ACC112 (cell line): ENCODE measurements around the gene CCDC181.

Experiments
- H2AFZ ChIP-seq: fragments of 200-600 bp; sonication (generic); one replicate; pipeline ENCODE4 v1.6.0; 2017; ENCODE audit warnings: antibody characterized with exemption, low read length; ENCODE audit not compliant: unreplicated experiment
- H3K27ac ChIP-seq: fragments of 200-600 bp; sonication (generic); 2 replicates; pipeline ENCODE4 v1.5.1; 2014; ENCODE audit warnings: low read depth, mild to moderate bottlenecking, antibody characterized with exemption, low read length, moderate library complexity
- H3K27me3 ChIP-seq: fragments of 200-600 bp; sonication (generic); 2 replicates; pipeline ENCODE4 v1.6.1; 2014; ENCODE audit warnings: mild to moderate bottlenecking, antibody characterized with exemption, low read length, moderate library complexity, mixed read lengths; ENCODE audit not compliant: insufficient read depth
- H3K36me3 ChIP-seq: fragments of 200-600 bp; sonication (generic); 2 replicates; pipeline ENCODE4 v1.6.1; 2016; ENCODE audit warnings: mild to moderate bottlenecking, antibody characterized with exemption, low read length, moderate library complexity, mixed read lengths; ENCODE audit not compliant: insufficient read depth
- H3K4me1 ChIP-seq: fragments of 200-600 bp; sonication (generic); one replicate; pipeline ENCODE4 v1.6.1; 2016; ENCODE audit warnings: low read length, mixed read lengths; ENCODE audit not compliant: insufficient read depth, unreplicated experiment, control insufficient read depth
- H3K4me3 ChIP-seq: fragments of 200-600 bp; sonication (generic); 2 replicates; pipeline ENCODE4 v1.5.1; 2014; ENCODE audit warnings: mild to moderate bottlenecking, low read depth, low read length
- H3K79me2 ChIP-seq: fragments of 200-600 bp; sonication (generic); one replicate; pipeline ENCODE4 v1.6.0; 2016; ENCODE audit warnings: low read length; ENCODE audit not compliant: control insufficient read depth, unreplicated experiment, insufficient read depth

CCDC181 gene

DNA sequence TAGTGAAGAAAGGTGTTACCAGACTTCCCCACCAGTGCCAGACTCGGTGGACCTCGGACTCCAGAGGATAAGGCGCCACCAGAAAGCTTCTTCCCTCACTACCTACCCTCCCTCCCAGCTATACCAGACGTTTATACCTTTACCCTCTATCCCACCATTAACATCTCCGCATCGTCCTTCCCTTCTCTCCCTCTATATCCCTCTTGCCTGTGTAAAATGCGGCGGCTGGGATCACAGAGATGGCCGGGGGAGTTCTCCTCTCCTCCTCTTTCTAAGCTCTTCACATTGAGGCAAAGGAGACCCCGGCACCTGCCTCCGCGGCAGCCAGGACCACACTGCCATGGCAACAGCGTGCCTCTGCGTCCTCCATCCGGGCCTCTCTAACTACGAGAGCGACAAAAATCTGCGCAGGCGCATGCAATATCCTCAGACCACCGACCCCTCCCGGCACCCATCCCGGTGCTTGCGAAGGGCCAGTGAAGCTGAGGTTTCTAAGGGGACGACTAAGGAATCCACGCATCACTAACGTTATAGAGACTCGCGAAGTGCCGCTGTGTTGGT lies at the start of gene CCDC181:
TSS of gene CCDC181 (minus strand) at position 394 of the 561 bp plus-strand sequence. CDS start 2,547 bp downstream, outside the sequence.
- Histone ChIP-seq H3K79me2 (no peaks in the 10 kb centered on the region), H3K27me3 (peaks cover 54% of the 10 kb centered on the region), H3K4me1 (peaks cover 11% of the 10 kb centered on the region), H3K27ac (no peak within 1 kb of the TSS), H3K36me3 (no peaks in the 10 kb centered on the region), H3K4me3 (peak within 1 kb of the TSS; percentile 80), H2AFZ (peak within 1 kb of the TSS; percentile 97)

DNA sequence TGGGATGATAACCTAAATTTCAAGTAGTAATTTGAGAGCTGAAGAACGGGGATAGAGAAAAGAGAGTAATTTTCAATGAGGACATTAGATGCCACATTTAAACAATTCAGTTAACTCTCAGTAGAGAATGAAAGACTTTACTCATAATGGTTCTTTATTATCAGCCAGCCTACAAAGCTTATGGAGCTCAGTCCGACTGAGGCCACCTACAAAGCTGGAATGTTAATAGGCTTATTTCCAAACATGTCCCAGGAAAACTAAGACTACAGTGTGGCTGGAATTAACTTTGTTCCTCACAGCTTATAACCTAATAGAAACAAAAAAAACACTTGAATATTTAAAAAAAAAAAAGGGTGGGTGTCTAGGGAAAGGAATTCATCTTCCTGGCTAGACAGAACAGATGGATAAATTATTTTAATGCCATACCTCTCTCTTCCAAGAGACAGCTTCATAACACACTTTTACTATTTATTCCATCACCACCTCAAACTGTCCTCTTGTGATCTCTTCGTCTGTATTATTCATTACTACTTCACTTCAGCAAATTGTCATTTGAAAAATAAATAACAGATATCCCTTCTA lies 48.6 kb upstream of the CCDC181 start:
- H3K27ac ChIP-seq = no peak overlapping the region
- H3K4me3 ChIP-seq = no peak overlapping the region
- H3K4me1 ChIP-seq = peaks cover 5% of the 10 kb centered on the region
- H2AFZ ChIP-seq = no peak overlapping the region
- H3K79me2 ChIP-seq = peaks cover 24% of the 10 kb centered on the region
- H3K27me3 ChIP-seq = no peaks in the 10 kb centered on the region
- H3K36me3 ChIP-seq = peaks cover 6% of the 10 kb centered on the region; the same call in 1 of the 2 replicates

DNA sequence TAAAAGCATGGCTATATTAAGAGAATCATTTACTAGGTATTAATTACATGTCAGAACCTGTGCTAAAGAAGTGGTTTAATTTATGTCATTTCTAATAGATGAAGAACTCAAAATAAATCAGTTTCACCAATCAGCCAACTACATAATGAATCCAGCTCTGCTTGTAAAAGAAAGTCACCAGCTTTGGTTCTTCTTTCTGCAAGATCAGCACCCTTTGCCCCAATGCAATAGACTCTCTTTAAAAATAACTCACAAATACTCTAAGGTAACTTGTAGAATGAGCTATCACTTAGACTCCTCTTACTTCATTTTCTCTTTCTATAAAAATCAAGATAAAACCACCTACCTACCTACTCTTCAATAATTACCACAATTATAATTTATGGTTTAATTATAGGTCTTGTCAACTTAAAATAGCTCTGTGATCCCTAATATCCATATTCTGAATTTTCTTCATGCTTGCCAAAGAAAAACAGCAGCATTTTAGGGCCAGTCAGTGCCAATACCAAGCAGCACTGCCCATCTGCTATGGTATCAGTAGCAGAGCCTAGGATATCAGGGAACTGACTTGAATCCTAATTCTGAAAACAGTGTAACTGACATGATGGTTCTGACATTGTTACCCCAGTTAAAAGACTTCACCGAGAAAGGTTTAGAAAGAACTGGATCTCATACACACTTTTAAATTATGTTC lies 47.2 kb upstream of the CCDC181 start:
- Histone ChIP-seq H3K4me3 (no peak overlapping the region), H3K79me2 (peaks cover 14% of the 10 kb centered on the region), H2AFZ (no peak overlapping the region), H3K4me1 (peaks cover 5% of the 10 kb centered on the region), H3K27ac (no peak overlapping the region), H3K36me3 (peaks cover 6% of the 10 kb centered on the region; the same call in 1 of the 2 replicates), H3K27me3 (no peaks in the 10 kb centered on the region)

DNA sequence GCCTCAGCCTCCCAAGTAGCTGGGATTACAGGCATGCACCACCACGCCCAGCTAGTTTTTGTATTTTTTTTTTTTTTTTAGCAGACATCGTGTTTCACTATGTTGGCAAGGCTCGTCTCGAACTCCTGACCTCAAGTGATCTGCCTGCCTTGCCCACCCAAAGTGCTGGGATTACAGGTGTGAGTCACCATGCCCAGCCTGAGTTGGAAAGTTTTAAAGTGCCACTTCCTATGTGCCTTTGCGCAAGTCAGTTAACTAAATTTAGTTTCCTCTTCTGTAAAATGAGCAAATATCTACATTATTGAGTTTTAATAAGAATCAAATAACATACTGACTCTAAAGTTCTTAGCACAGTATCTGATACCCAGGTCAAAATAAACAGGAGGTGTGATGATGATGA lies 46.1 kb upstream of the CCDC181 start:
- H3K27me3 ChIP-seq = no peaks in the 10 kb centered on the region
- H3K27ac ChIP-seq = no peak overlapping the region
- H3K4me3 ChIP-seq = no peak overlapping the region
- no peak overlapping the region for H2AFZ ChIP-seq
- H3K36me3 ChIP-seq = peaks cover 6% of the 10 kb centered on the region; the same call in 1 of the 2 replicates
- H3K79me2 ChIP-seq = peaks cover 6% of the 10 kb centered on the region
- peaks cover 5% of the 10 kb centered on the region for H3K4me1 ChIP-seq

DNA sequence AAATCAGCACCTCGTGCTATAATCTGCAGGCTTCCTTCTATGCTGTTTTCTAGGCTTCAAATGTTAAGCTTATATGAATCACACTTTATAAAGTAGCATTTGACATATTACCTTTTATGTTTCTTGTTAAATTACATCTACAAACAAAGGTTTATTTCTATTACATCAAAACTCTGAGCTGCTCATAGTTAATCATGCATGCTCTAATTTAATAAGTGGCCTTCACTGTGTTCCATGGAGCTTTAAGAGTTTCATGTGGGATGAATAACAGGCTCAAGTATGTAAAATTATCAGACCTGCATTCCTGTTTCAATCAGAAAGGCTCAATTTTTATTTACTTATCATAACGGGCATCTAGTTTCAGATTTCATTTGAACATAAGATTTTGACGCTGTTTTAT lies 45.5 kb upstream of the CCDC181 start:
- no peak overlapping the region for H3K27ac ChIP-seq
- H3K4me3 ChIP-seq = no peak overlapping the region
- H2AFZ ChIP-seq = no peak overlapping the region
- peaks cover 7% of the 10 kb centered on the region; the same call in 1 of the 2 replicates for H3K36me3 ChIP-seq
- peaks cover 5% of the 10 kb centered on the region for H3K4me1 ChIP-seq
- H3K79me2 ChIP-seq = peaks cover 3% of the 10 kb centered on the region
- no peaks in the 10 kb centered on the region for H3K27me3 ChIP-seq

DNA sequence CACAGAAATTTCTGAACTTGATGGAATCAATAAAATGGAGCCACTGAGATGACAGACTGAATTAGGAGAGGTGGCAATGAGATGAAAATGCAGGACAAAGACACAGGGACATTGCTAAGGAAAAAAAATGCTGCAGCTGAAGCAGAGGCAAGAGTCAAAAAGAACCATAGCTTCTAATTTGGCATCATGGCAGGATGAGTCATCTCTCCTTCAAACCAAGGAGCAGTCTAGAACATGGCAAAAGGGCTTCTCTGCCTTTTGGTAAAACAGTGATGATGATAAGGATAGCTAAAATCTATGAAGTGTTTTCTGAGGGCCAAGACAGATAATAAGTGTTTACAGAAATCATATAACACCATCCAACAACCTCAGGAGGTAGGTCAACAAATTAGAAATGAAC lies 41.7 kb upstream of the CCDC181 start:
- H3K4me3 ChIP-seq = no peak overlapping the region
- H3K36me3 ChIP-seq = peaks cover 15% of the 10 kb centered on the region
- H3K27ac ChIP-seq = no peak overlapping the region
- H2AFZ ChIP-seq = no peak overlapping the region
- peaks cover 3% of the 10 kb centered on the region for H3K79me2 ChIP-seq
- peaks cover 5% of the 10 kb centered on the region for H3K4me1 ChIP-seq
- no peaks in the 10 kb centered on the region for H3K27me3 ChIP-seq

DNA sequence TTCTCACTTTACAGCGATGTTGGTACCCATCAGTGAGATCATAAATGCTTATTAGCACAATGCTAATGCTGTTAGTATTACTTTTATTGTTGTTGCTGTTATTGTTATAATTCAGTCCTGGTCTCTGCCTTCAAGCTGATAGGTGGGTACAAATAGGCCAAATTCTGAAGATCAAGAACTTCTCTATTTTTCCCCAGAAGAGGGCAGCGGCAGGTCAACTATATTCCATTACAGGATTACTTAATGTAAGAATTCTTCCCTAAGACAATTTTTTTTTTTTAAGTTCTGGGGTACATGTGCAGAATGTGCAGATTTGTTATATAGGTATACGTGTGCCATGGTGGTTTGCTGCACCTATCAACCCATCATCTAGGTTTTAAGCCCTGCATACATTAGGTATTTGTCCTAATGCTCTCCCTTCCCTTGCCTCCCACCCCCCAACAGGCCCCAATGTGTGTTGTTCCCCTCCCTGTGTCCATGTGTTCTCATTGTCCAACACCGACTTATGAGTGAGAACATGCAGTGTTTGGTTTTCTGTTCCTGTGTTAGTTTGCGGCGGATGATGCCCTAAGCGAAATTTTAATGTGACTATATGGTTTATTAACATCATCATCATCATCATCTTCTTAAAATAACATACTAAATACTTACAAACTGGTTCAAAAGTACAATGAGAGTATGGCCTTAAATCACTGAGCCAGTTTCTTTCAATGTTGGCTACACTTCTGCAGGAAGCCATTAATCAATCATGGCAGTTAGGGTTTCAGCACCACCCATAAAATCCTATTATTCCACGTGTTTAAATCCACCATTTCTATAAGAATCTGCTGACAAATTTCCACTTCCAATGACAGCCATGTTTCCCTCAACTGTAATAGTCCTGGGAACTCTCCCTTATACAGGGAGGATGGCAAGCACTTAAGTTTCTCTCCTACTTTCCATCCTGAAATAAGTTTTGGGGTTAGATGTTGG lies 39.3 kb upstream of the CCDC181 start:
- Histone ChIP-seq H3K79me2 (no peaks in the 10 kb centered on the region), H3K36me3 (peaks cover 15% of the 10 kb centered on the region), H3K27me3 (no peaks in the 10 kb centered on the region), H3K4me1 (no peaks in the 10 kb centered on the region), H3K4me3 (no peak overlapping the region), H3K27ac (no peak overlapping the region), H2AFZ (no peak overlapping the region)

DNA sequence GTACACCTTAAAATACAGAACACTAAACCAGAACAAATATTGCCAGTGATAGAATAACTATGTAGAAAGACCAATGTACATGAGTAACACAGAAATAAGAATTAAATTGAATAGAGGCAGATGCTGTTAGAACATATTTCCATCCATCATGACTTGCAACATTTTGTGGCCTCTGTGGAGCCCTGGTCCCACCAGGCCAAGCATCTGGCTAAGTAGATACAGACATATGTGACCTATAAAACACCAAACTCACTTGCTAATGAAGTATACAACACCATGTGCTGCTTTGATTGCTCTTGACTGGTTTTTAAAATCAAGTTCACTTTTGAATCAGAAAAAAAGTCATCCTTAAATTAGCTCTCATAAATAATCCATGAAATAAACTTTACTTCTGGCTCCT lies 38.0 kb upstream of the CCDC181 start:
- Histone ChIP-seq H3K36me3 (peaks cover 15% of the 10 kb centered on the region), H3K4me3 (no peak overlapping the region), H3K27ac (no peak overlapping the region), H2AFZ (no peak overlapping the region), H3K27me3 (no peaks in the 10 kb centered on the region), H3K4me1 (no peaks in the 10 kb centered on the region), H3K79me2 (no peaks in the 10 kb centered on the region)

DNA sequence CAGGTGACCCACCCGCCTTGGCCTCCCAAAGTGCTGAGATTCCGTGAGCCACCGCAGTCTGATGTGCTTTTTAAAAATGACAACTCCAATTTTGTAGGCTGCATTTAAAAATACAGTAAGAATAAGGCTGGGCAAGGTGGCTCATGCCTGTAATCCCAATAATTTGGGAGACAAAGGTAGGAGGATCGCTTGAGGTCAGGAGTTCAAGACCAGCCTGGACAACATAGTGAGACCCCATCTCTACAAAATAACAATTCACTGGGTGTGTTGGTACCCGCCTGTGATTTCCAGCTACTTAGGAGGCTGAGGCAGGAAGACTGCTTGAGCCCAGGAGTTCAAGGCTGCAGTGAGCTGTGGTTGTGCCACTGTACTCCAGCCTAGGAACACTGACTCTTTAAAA lies 35.1 kb upstream of the CCDC181 start:
- no peak overlapping the region for H3K27ac ChIP-seq
- H3K4me3 ChIP-seq = no peak overlapping the region
- no peaks in the 10 kb centered on the region for H3K79me2 ChIP-seq
- H3K27me3 ChIP-seq = no peaks in the 10 kb centered on the region
- H3K4me1 ChIP-seq = no peaks in the 10 kb centered on the region
- H2AFZ ChIP-seq = no peak overlapping the region
- peaks cover 11% of the 10 kb centered on the region for H3K36me3 ChIP-seq

DNA sequence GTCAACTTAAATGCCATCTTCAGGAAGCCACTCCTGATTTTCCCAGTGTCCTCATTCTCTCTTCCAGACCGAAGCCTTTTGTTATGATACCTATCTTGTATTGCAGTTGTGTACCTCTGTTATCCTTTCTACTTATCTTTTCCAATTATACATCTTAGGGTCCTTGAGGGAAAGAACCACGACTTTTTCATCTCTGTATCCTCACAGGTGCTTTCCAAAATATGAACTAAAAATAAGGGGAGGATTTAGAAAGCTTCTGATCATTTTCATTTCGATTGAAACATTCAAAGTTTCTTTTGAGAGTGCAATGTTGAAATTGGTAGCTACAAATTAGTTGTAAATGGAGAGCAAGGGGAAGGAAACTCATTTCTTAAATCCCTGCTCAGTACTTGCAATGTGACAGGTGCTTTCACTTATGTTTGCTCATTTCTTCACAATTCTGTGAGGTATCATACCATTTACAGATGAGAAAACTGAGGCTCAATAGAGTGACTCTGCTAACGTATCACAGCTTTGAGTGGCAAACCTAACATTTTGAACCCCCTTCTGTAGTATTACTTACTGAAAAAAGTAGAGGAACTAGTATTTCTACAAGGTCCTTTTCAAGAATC lies 34.2 kb upstream of the CCDC181 start:
- Histone ChIP-seq H3K4me3 (no peak overlapping the region), H3K27ac (no peak overlapping the region)

More for the DNA sequence above, 34.2 kb upstream of the CCDC181 start:
- no peak overlapping the region for H2AFZ ChIP-seq
- H3K4me1 ChIP-seq = no peaks in the 10 kb centered on the region
- no peaks in the 10 kb centered on the region for H3K79me2 ChIP-seq
- H3K27me3 ChIP-seq = no peaks in the 10 kb centered on the region
- H3K36me3 ChIP-seq = peaks cover 10% of the 10 kb centered on the region
